OCI-LY1 (cell line): ENCODE measurements around the gene LIN52.

Experiments used
- H2AFZ ChIP-seq: fragments of 200-600 bp; sonication (generic), shearing (Covaris generic); 2 replicates; pipeline ENCODE4 v1.6.0; 2014; ENCODE audit warnings: antibody characterized with exemption, mild to moderate bottlenecking, low read length
- H3F3A ChIP-seq: fragments of 200-600 bp; sonication (generic), shearing (Covaris generic); 2 replicates; pipeline ENCODE4 v1.6.0; 2014; ENCODE audit warnings: mild to moderate bottlenecking, antibody characterized with exemption, low read length, moderate library complexity; ENCODE audit not compliant: insufficient read depth
- H3K27ac ChIP-seq: fragments of 200-600 bp; sonication (generic); 2 replicates; pipeline ENCODE4 v1.5.1; 2014; ENCODE audit warnings: low read length, mixed run types, mild to moderate bottlenecking, low read depth; ENCODE audit not compliant: poor library complexity, severe bottlenecking
- H3K27me3 ChIP-seq: fragments of 200-600 bp; sonication (generic); 2 replicates; pipeline ENCODE4 v1.6.0; 2014; ENCODE audit warnings: antibody characterized with exemption, mild to moderate bottlenecking, low read length, moderate library complexity; ENCODE audit not compliant: insufficient read depth
- H3K36me3 ChIP-seq: fragments of 200-600 bp; sonication (generic); 2 replicates; pipeline ENCODE4 v1.6.1; 2014; ENCODE audit warnings: mild to moderate bottlenecking, antibody characterized with exemption, low read length, moderate library complexity, mixed read lengths; ENCODE audit not compliant: insufficient read depth
- H3K4me1 ChIP-seq: fragments of 200-600 bp; sonication (generic); 2 replicates; pipeline ENCODE4 v1.5.1; 2014; ENCODE audit warnings: mild to moderate bottlenecking, low read length, moderate library complexity; ENCODE audit not compliant: insufficient read depth, severe bottlenecking
- H3K4me2 ChIP-seq: fragments of 200-600 bp; sonication (generic), shearing (Covaris generic); 2 replicates; pipeline ENCODE4 v1.6.1; 2014; ENCODE audit warnings: low read length
- H3K4me3 ChIP-seq: fragments of 200-600 bp; sonication (generic); 2 replicates; pipeline ENCODE4 v1.5.1; 2014; ENCODE audit warnings: low read length, low read depth, mild to moderate bottlenecking, mixed read lengths; ENCODE audit not compliant: poor library complexity, severe bottlenecking
- H3K79me2 ChIP-seq: fragments of 200-600 bp; shearing (Covaris generic); 2 replicates; pipeline ENCODE4 v1.6.1; 2016; ENCODE audit warnings: mixed run types, low read length, mixed read lengths; ENCODE audit not compliant: insufficient read depth
- H3K9ac ChIP-seq: fragments of 200-600 bp; sonication (generic), shearing (Covaris generic); 2 replicates; pipeline ENCODE4 v1.6.1; 2014; ENCODE audit warnings: mild to moderate bottlenecking, low read length, mixed read lengths
- H3K9me2 ChIP-seq: fragments of 200-600 bp; sonication (generic), shearing (Covaris generic); 2 replicates; pipeline ENCODE4 v1.6.1; 2014; ENCODE audit warnings: low read depth, mild to moderate bottlenecking, low read length, mixed read lengths
- H3K9me3 ChIP-seq: fragments of 200-600 bp; shearing (Covaris generic); 2 replicates; pipeline ENCODE4 v1.6.1; 2014; ENCODE audit warnings: low read length, mixed read lengths
- H4K20me1 ChIP-seq: fragments of 200-600 bp; sonication (generic), shearing (Covaris generic); 2 replicates; pipeline ENCODE4 v1.6.0; 2016; ENCODE audit warnings: mild to moderate bottlenecking, low read length; ENCODE audit not compliant: insufficient read depth
- EZH2 ChIP-seq: fragments of 200-600 bp; sonication (generic), shearing (Covaris generic); IDR thresholded peaks from 2 replicates; pipeline ENCODE4 v1.8.0; 2017; ENCODE audit warnings: borderline replicate concordance, mixed run types, mild to moderate bottlenecking, antibody characterized with exemption, low read length, moderate library complexity, mixed read lengths
- TF ChIP-seq, protein P1 (sequence below): fragments of 200-600 bp; sonication (generic), shearing (Covaris generic); IDR thresholded peaks from 2 replicates; pipeline ENCODE4 v1.5.1; 2017; ENCODE audit warnings: mild to moderate bottlenecking, antibody characterized with exemption, low read length, moderate library complexity, mixed read lengths

The LIN52 gene

DNA sequence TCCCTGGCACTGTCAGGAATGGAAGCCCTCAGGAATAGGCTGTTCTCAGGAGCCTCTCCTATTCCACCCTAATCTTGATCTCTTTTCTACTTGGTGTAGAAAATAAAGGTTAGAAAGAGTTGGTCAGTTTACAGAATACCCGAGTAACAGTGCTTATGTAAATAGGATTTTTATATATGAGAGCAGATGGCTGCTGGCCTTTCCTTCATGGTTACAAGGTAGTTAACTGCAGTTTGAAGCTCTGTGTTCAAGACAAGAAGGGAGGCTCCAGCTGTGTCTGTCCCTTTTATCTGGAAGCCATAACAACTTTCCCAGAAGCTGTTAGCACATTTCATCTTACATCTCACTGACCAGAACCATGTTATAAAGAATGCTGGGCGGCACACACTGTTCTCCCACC is 42.5 kb upstream of the LIN52 start:
- Histone ChIP-seq H3K4me3 (no peak overlapping the region), H3K27ac (no peak overlapping the region), H3K9me2 (no peaks in the 10 kb centered on the region), H3K4me2 (no peak overlapping the region), H2AFZ (no peak overlapping the region), H3K4me1 (no peaks in the 10 kb centered on the region), H4K20me1 (no peaks in the 10 kb centered on the region), H3K9me3 (no peaks in the 10 kb centered on the region), H3K79me2 (no peaks in the 10 kb centered on the region), H3K36me3 (no peaks in the 10 kb centered on the region), H3K27me3 (no peaks in the 10 kb centered on the region), H3K9ac (no peak overlapping the region), H3F3A (no peaks in the 10 kb centered on the region)
- TF ChIP-seq, protein P1, sequence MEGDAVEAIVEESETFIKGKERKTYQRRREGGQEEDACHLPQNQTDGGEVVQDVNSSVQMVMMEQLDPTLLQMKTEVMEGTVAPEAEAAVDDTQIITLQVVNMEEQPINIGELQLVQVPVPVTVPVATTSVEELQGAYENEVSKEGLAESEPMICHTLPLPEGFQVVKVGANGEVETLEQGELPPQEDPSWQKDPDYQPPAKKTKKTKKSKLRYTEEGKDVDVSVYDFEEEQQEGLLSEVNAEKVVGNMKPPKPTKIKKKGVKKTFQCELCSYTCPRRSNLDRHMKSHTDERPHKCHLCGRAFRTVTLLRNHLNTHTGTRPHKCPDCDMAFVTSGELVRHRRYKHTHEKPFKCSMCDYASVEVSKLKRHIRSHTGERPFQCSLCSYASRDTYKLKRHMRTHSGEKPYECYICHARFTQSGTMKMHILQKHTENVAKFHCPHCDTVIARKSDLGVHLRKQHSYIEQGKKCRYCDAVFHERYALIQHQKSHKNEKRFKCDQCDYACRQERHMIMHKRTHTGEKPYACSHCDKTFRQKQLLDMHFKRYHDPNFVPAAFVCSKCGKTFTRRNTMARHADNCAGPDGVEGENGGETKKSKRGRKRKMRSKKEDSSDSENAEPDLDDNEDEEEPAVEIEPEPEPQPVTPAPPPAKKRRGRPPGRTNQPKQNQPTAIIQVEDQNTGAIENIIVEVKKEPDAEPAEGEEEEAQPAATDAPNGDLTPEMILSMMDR, result no peak
- TF ChIP-seq EZH2, result no peak

- no peaks in the 10 kb centered on the region for H3K27me3 ChIP-seq
- no peak overlapping the region for H3K27ac ChIP-seq
- no peak overlapping the region for H3K9ac ChIP-seq
- no peaks in the 10 kb centered on the region for H3K4me1 ChIP-seq
- no peaks in the 10 kb centered on the region for H3K9me3 ChIP-seq
- H3K36me3 ChIP-seq, result no peaks in the 10 kb centered on the region
- no peaks in the 10 kb centered on the region for H4K20me1 ChIP-seq
- no peak for TF ChIP-seq EZH2
- TF ChIP-seq, protein P1, result no peak
- no peak overlapping the region for H3K4me3 ChIP-seq
- H3K4me2 ChIP-seq, result no peak overlapping the region
- H3K9me2 ChIP-seq, result no peaks in the 10 kb centered on the region
- H2AFZ ChIP-seq, result no peak overlapping the region
- no peaks in the 10 kb centered on the region for H3K79me2 ChIP-seq
- H3F3A ChIP-seq, result no peaks in the 10 kb centered on the region
Observed at GRCh38 chr14:74045522-74045921, 39.2 kb upstream of the LIN52 start.

- no peak overlapping the region for H2AFZ ChIP-seq
- no peak overlapping the region for H3K4me2 ChIP-seq
Observed at GRCh38 chr14:74048281-74048680, 36.5 kb upstream of the LIN52 start.

More at GRCh38 chr14:74048281-74048680, 36.5 kb upstream of the LIN52 start:
- H4K20me1 ChIP-seq, result no peaks in the 10 kb centered on the region
- no peak overlapping the region for H3K9ac ChIP-seq
- no peaks in the 10 kb centered on the region for H3K4me1 ChIP-seq
- H3F3A ChIP-seq, result no peaks in the 10 kb centered on the region
- H3K4me3 ChIP-seq, result no peak overlapping the region
- H3K79me2 ChIP-seq, result no peaks in the 10 kb centered on the region
- H3K9me3 ChIP-seq, result no peaks in the 10 kb centered on the region
- TF ChIP-seq EZH2, result no peak
- TF ChIP-seq, protein P1, result no peak; the same call in 1 of the 2 replicates
- H3K27me3 ChIP-seq, result no peaks in the 10 kb centered on the region
- no peak overlapping the region for H3K27ac ChIP-seq
- no peaks in the 10 kb centered on the region for H3K36me3 ChIP-seq
- no peaks in the 10 kb centered on the region for H3K9me2 ChIP-seq
